PC-9 (cell line): ENCODE data around the gene ZNF605. TPM values are rescaled to one million over a fixed set of nuclear protein-coding genes. Genes with fewer than 3 reads are reported as not detected.
"Not testable (repeated sequence)": the region's sequence is repeated elsewhere in the genome, so short reads cannot be mapped to it uniquely, and the experiment has no call there.

Source experiments
- BruUV-seq: library from RNA; stranded (reverse); fragments of 400-500 nt; replicated peaks from 2 replicates; lab custom pipeline; 2021; lab: Mats Ljungman, UMichigan
- CTCF ChIA-PET: fragments of 300-600 bp; sonication (Branson Sonifier 250); formaldehyde crosslinking; loops from one replicate; lab custom pipeline; 2022; ENCODE audit warnings: antibody characterized with exemption; lab: Charles Lee
- POLR2A ChIA-PET: fragments of 300-600 bp; sonication (Branson Sonifier 250); formaldehyde crosslinking; loops from one replicate; lab custom pipeline; 2022; ENCODE audit warnings: antibody characterized with exemption; ENCODE audit not compliant: unreplicated experiment; lab: Charles Lee
- DNase-seq, 2 experiments: peaks; one replicate each; pipeline versions ENCODE4 v3.0.0 to v3.0.0-alpha.2; 2015 to 2022; ENCODE audit warnings: mixed read lengths in 1 of 2
- H2AFZ ChIP-seq: fragments of 200-600 bp; sonication (generic); 2 replicates; pipeline ENCODE4 v1.8.1; 2017; ENCODE audit warnings: antibody characterized with exemption
- H3F3A ChIP-seq: fragments of 200-600 bp; sonication (generic); 2 replicates; pipeline ENCODE4 v1.8.1; 2017; ENCODE audit warnings: antibody characterized with exemption, mild to moderate bottlenecking, low read depth; ENCODE audit not compliant: insufficient read depth
- H3K27ac ChIP-seq: fragments of 200-600 bp; sonication (generic); 2 replicates; pipeline ENCODE4 v1.6.1; 2016; ENCODE audit warnings: mixed run types
- H3K27me3 ChIP-seq: fragments of 200-600 bp; sonication (generic); 2 replicates; pipeline ENCODE4 v1.6.1; 2016; ENCODE audit warnings: low read depth, mixed run types; ENCODE audit not compliant: insufficient read depth
- H3K36me3 ChIP-seq: fragments of 200-600 bp; sonication (generic); 2 replicates; pipeline ENCODE4 v1.6.1; 2016; ENCODE audit warnings: low read depth, mixed run types
- H3K4me1 ChIP-seq: fragments of 200-600 bp; sonication (generic); replicated peaks from 2 replicates; pipeline ENCODE4 v1.6.1; 2016; ENCODE audit warnings: mixed run types; ENCODE audit not compliant: insufficient read depth
- H3K4me2 ChIP-seq: fragments of 200-600 bp; sonication (generic); 2 replicates; pipeline ENCODE4 v1.6.1; 2017; ENCODE audit warnings: mixed run types
- H3K4me3 ChIP-seq: fragments of 200-600 bp; sonication (generic); 2 replicates; pipeline ENCODE4 v1.6.1; 2016; ENCODE audit warnings: mixed run types
- H3K79me2 ChIP-seq: fragments of 200-600 bp; sonication (generic); 2 replicates; pipeline ENCODE4 v1.6.1; 2017; ENCODE audit warnings: low read depth, mixed run types
- H3K9me2 ChIP-seq: fragments of 200-600 bp; sonication (generic); 2 replicates; pipeline ENCODE4 v1.8.1; 2017; ENCODE audit warnings: mild to moderate bottlenecking; ENCODE audit not compliant: insufficient read depth
- H3K9me3 ChIP-seq: fragments of 200-600 bp; sonication (generic); 2 replicates; pipeline ENCODE4 v1.8.1; 2016; ENCODE audit warnings: low read depth; ENCODE audit not compliant: insufficient read depth
- H4K20me1 ChIP-seq: fragments of 200-600 bp; sonication (generic); 2 replicates; pipeline ENCODE4 v1.8.1; 2017; ENCODE audit not compliant: insufficient read depth
- CTCF ChIP-seq: fragments of 200-600 bp; sonication (generic); conservative IDR thresholded peaks from 2 replicates; pipeline ENCODE4 v1.6.1; 2017; ENCODE audit warnings: mixed run types, antibody characterized with exemption, mild to moderate bottlenecking, moderate library complexity
- EZH2 ChIP-seq: fragments of 200-600 bp; sonication (generic); IDR thresholded peaks from 2 replicates; pipeline ENCODE4 v1.8.0; 2017; ENCODE audit warnings: antibody characterized with exemption, low read depth
- intact Hi-C: fragments of 100-400 bp; cut with micrococcal nuclease; formaldehyde crosslinking; loops from one replicate; pipeline ENCODE4 v1.10.0; 2022; ENCODE audit not compliant: unreplicated experiment
- total RNA-seq: library from RNA; stranded (reverse); gene quantifications from 2 replicates; pipeline ENCODE4 v1.2.3, GENCODE V29; 2021

The ZNF605 gene
- total RNA-seq, 1 experiment from 2014 or later: 13.5 TPM

DNA sequence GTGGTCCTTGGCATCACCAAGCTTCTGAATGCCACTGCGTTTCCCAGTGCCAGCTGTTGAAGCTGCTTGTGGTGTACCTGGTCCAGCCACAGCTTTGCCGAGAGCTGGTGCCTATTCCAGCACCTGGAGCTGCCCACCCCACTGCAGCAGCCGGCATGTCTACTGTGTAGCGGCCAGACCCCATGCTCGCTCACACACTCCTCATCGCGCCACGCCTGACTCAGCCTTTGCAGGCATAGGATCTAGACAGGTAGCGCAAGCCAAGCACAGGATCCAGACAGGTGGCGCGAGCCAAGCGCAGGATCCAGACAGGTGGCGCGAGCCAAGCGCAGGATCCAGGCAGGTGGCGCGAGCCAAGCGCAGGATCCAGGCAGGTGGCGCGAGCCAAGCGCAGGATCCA lies 11.6 kb upstream of the ZNF605 start:
- Histone ChIP-seq H3K36me3 (no peaks in the 10 kb centered on the region), H3K9me2 (no peaks in the 10 kb centered on the region), H3K27me3 (no peaks in the 10 kb centered on the region), H3K79me2 (no peaks in the 10 kb centered on the region), H2AFZ (no peak overlapping the region), H3K4me1 (no peaks in the 10 kb centered on the region), H3K4me2 (no peak overlapping the region), H3K27ac (no peak overlapping the region), H3F3A (no peaks in the 10 kb centered on the region), H3K9me3 (no peaks in the 10 kb centered on the region; the same call in 1 of the 2 replicates), H3K4me3 (no peak overlapping the region), H4K20me1 (no peaks in the 10 kb centered on the region)
- CTCF ChIA-PET: no interaction called here
- POLR2A ChIA-PET: no interaction called here
- intact Hi-C loops: no loop called here
- DNase-seq: no peak
- TF ChIP-seq CTCF (no peak), EZH2 (no peak)
- BruUV-seq: no TSS peak

- no peaks in the 10 kb centered on the region for H3K36me3 ChIP-seq
- no peak overlapping the region for H3K4me3 ChIP-seq
- H4K20me1 ChIP-seq: no peaks in the 10 kb centered on the region
- CTCF ChIA-PET: no interaction called here
- TF ChIP-seq CTCF (no peak), EZH2 (no peak)
- no peaks in the 10 kb centered on the region for H3K4me1 ChIP-seq
- no peaks in the 10 kb centered on the region for H3K9me3 ChIP-seq
- DNase-seq: no peak
- H3K27me3 ChIP-seq: no peaks in the 10 kb centered on the region
- no peaks in the 10 kb centered on the region for H3K9me2 ChIP-seq
- no peak overlapping the region for H3K27ac ChIP-seq
- no peaks in the 10 kb centered on the region for H3F3A ChIP-seq
- no TSS peak for BruUV-seq
- H2AFZ ChIP-seq: no peak overlapping the region
- H3K4me2 ChIP-seq: no peak overlapping the region
- POLR2A ChIA-PET: no interaction called here
- intact Hi-C loops: no loop called here
- no peaks in the 10 kb centered on the region for H3K79me2 ChIP-seq
These were observed 10.7 kb upstream of the ZNF605 start for GRCh38 chr12:132966676-132967415.

DNA sequence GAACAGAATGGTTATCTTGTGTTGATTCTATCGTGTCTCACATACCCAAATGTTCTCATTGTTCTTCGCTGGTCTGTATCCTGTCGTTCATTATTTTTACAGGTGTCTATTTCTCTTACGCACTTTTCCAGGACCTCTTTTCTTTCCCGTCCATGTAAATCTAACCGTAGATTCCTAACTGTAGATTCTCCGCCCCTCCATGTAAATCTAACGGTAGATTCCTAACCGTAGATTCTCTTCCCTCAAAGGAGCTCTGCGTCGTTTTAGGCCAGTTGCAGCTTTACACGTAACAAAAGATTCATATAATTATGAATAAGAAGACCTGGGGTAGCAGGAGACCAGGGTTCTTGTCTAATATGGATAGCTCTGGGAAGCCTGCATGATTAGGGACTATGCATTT lies 9.7 kb upstream of the ZNF605 start:
- Histone ChIP-seq H3K27me3 (no peaks in the 10 kb centered on the region), H3K36me3 (no peaks in the 10 kb centered on the region), H3K9me2 (no peaks in the 10 kb centered on the region), H3K4me1 (no peaks in the 10 kb centered on the region), H3K79me2 (no peaks in the 10 kb centered on the region), H3K4me3 (no peak overlapping the region), H3F3A (no peaks in the 10 kb centered on the region), H2AFZ (no peak overlapping the region), H3K27ac (no peak overlapping the region), H3K4me2 (no peak overlapping the region), H3K9me3 (no peaks in the 10 kb centered on the region), H4K20me1 (no peaks in the 10 kb centered on the region)
- ChIA-PET POLR2A (no interaction called here), CTCF (no interaction called here)
- TF ChIP-seq CTCF (no peak), EZH2 (no peak)
- intact Hi-C loops: no loop called here
- no peak for DNase-seq
- no TSS peak for BruUV-seq

DNA sequence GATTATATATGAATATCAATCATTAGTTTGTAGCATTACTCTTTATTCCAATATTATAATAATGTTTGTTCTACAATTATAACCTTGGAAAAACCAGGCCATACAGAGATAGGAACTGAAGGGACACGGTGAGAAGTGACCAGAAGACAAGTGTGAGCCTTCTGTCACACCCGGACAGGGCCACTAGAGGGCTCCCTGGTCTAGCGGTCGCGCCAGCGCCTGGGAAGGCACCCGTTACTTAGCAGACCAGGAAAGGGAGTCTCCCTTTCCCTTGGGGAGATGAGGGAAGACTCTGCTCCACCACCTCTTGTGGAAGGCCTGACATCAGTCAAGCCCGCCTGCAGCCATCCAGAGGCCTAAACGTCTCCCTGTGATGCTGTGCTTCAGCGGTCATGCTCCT lies 7.8 kb upstream of the ZNF605 start:
- H3K4me2 ChIP-seq, H3K9me2 ChIP-seq, H2AFZ ChIP-seq, H3K27ac ChIP-seq, H3K4me3 ChIP-seq, intact Hi-C loops, H3K79me2 ChIP-seq, H3K27me3 ChIP-seq, H3K36me3 ChIP-seq, H3K4me1 ChIP-seq, POLR2A ChIA-PET, H4K20me1 ChIP-seq, DNase-seq, CTCF ChIA-PET, H3F3A ChIP-seq, H3K9me3 ChIP-seq, BruUV-seq: not testable (repeated sequence)

- H3K4me1 ChIP-seq, H4K20me1 ChIP-seq, H3K79me2 ChIP-seq, BruUV-seq, H3K9me3 ChIP-seq, H3K27me3 ChIP-seq, POLR2A ChIA-PET, H3F3A ChIP-seq, H3K27ac ChIP-seq, H3K4me3 ChIP-seq, H3K36me3 ChIP-seq, DNase-seq, H2AFZ ChIP-seq, H3K4me2 ChIP-seq, H3K9me2 ChIP-seq, CTCF ChIA-PET, intact Hi-C loops: not testable (repeated sequence)
These were observed 5.7 kb upstream of the ZNF605 start for GRCh38 chr12:132961790-132962189.
